Endothelial cell of umbilical vein (primary cell): ENCODE data around the gene SLC2A4. TPM values are rescaled to one million over a fixed set of nuclear protein-coding genes. Genes with fewer than 3 reads are reported as not detected.

Experiments used
- BruUV-seq: library from RNA; stranded (reverse); fragments of 400-500 nt; replicated peaks from 2 replicates; lab custom pipeline; 2021; lab: Mats Ljungman, UMichigan
- CTCF ChIA-PET: fragments of 300-600, 350-600 bp; sonication (Branson Sonifier 250); formaldehyde crosslinking; loops from one replicate; lab custom pipeline; 2021; ENCODE audit warnings: antibody characterized with exemption, inconsistent platforms; lab: Charles Lee
- POLR2A ChIA-PET: fragments of 300-600, 350-600 bp; sonication (Branson Sonifier 250); formaldehyde crosslinking; loops from one replicate; lab custom pipeline; 2021; ENCODE audit warnings: antibody characterized with exemption, inconsistent platforms; lab: Charles Lee
- DNase-seq: peaks from one replicate; pipeline ENCODE4 v3.0.0-alpha.2; 2011; ENCODE audit warnings: low read depth, low spot score
- FAIRE-seq: peaks from 2 replicates; lab custom pipeline; 2011; peaks lifted over from hg19 to GRCh38; lab: Jason Lieb, UNC
- H2AFZ ChIP-seq: 2 replicates; pipeline ENCODE4 v1.6.0; 2012; ENCODE audit warnings: low read depth, low read length, control low read depth, inconsistent platforms
- H3K27ac ChIP-seq: 2 replicates; pipeline ENCODE4 v1.5.1; 2011; ENCODE audit warnings: low read depth, mild to moderate bottlenecking, control low read depth, low read length, moderate library complexity; ENCODE audit not compliant: insufficient read depth
- H3K27me3 ChIP-seq, 2 experiments: 2 replicates each; pipeline versions ENCODE4 v1.6.0 to v1.6.1; 2011; ENCODE audit warnings: low read length in 2 of 2, mixed read lengths in 1 of 2; ENCODE audit not compliant: control insufficient read depth in 2 of 2, insufficient read depth in 2 of 2
- H3K36me3 ChIP-seq, 2 experiments: 2 replicates in 1 of 2; 3 replicates in 1 of 2; pipeline ENCODE4 v1.5.1; 2011; ENCODE audit warnings: low read length in 2 of 2, mild to moderate bottlenecking in 1 of 2, moderate library complexity in 1 of 2; ENCODE audit not compliant: control insufficient read depth in 2 of 2, insufficient read depth in 2 of 2; ENCODE audit errors: extremely low read depth in 1 of 2
- H3K4me1 ChIP-seq: 3 replicates; pipeline ENCODE4 v1.5.1; 2011; ENCODE audit warnings: mild to moderate bottlenecking, low read length; ENCODE audit not compliant: control insufficient read depth, insufficient read depth; ENCODE audit errors: extremely low read depth
- H3K4me2 ChIP-seq: 2 replicates; pipeline ENCODE4 v1.6.1; 2011; ENCODE audit warnings: low read length, control low read depth, mixed read lengths; ENCODE audit not compliant: insufficient read depth
- H3K4me3 ChIP-seq, 3 experiments: fragments of 200-600 bp in 1 of 3; sonication (generic), shearing (Covaris generic) in 1 of 3; replicated peaks in 1 of 3; 2 replicates each; pipeline ENCODE4 v1.5.1; 2011 to 2016; ENCODE audit warnings: control low read depth in 3 of 3, low read length in 3 of 3, mild to moderate bottlenecking in 2 of 3, inconsistent platforms in 1 of 3, low read depth in 1 of 3, moderate library complexity in 1 of 3; ENCODE audit not compliant: insufficient read depth in 1 of 3
- H3K79me2 ChIP-seq: 2 replicates; pipeline ENCODE4 v1.6.0; 2012; ENCODE audit warnings: low read length, inconsistent platforms; ENCODE audit not compliant: control insufficient read depth, insufficient read depth
- H3K9ac ChIP-seq: replicated peaks from 2 replicates; pipeline ENCODE3; 2011; ENCODE audit warnings: low read length, control low read depth; ENCODE audit not compliant: insufficient read depth; ENCODE audit errors: extremely low read depth
- H3K9me1 ChIP-seq: replicated peaks from 3 replicates; pipeline ENCODE4 v1.6.0; 2011; ENCODE audit warnings: mild to moderate bottlenecking, low read length; ENCODE audit not compliant: control insufficient read depth, insufficient read depth; ENCODE audit errors: extremely low read depth
- H3K9me3 ChIP-seq: replicated peaks from 2 replicates; pipeline ENCODE4 v1.5.1; 2012; ENCODE audit warnings: low read length, inconsistent platforms; ENCODE audit not compliant: control insufficient read depth, insufficient read depth
- H4K20me1 ChIP-seq: replicated peaks from 2 replicates; pipeline ENCODE3; 2011; ENCODE audit warnings: mild to moderate bottlenecking, low read length; ENCODE audit not compliant: control insufficient read depth, insufficient read depth; ENCODE audit errors: extremely low read depth
- EZH2 ChIP-seq: IDR thresholded peaks from 2 replicates; pipeline ENCODE4 v1.6.1; 2012; ENCODE audit warnings: borderline replicate concordance, low read depth, mild to moderate bottlenecking, moderate library complexity, low read length, inconsistent platforms; ENCODE audit not compliant: severe bottlenecking
- FOS ChIP-seq: IDR thresholded peaks from 2 replicates; pipeline ENCODE4 v1.6.1; 2011; ENCODE audit warnings: mild to moderate bottlenecking, low read length, moderate library complexity, borderline replicate concordance; ENCODE audit not compliant: insufficient read depth
- GATA2 ChIP-seq: IDR thresholded peaks from 2 replicates; pipeline ENCODE4 v1.7.0; 2011; ENCODE audit warnings: low read depth, mild to moderate bottlenecking, moderate library complexity, mixed read lengths, low read length; ENCODE audit not compliant: insufficient read length, insufficient read depth
- JUN ChIP-seq: IDR thresholded peaks from 2 replicates; pipeline ENCODE4 v1.6.1; 2011; ENCODE audit warnings: borderline replicate concordance, low read depth; ENCODE audit not compliant: insufficient read length, insufficient read depth
- MYC ChIP-seq: IDR thresholded peaks from one replicate; pipeline ENCODE4 v1.6.1; 2011; ENCODE audit warnings: mild to moderate bottlenecking, low read depth, low read length
- POLR2A ChIP-seq: IDR thresholded peaks from 2 replicates; pipeline ENCODE4 v1.6.1; 2012; ENCODE audit warnings: low read depth, mild to moderate bottlenecking, control low read depth, low read length
- POLR2AphosphoS5 ChIP-seq: IDR thresholded peaks from 2 replicates; pipeline ENCODE4 v1.6.1; 2012; ENCODE audit warnings: low read depth, mild to moderate bottlenecking, control low read depth, low read length, moderate library complexity; ENCODE audit not compliant: insufficient read depth
- dilution Hi-C: fragments of 300-500 bp; cut with MboI; formaldehyde crosslinking; loops from one replicate; pipeline ENCODE4 v1.15.0; 2019; ENCODE audit warnings: low sequenced_read_pairs; ENCODE audit not compliant: extremely low pct_ligation_motif_present
- intact Hi-C: fragments of 100-400 bp; cut with micrococcal nuclease; formaldehyde crosslinking; loops from one replicate; pipeline ENCODE4 v1.10.0; 2022
- polyA plus RNA-seq, 4 experiments: library from polyadenylated mRNA; depleted of rRNA in 3 of 4; stranded (reverse) in 3 of 4; unstranded in 1 of 4; fragments of >200 nt; gene quantifications; 2 replicates each; pipeline versions ENCODE4 v1.2.1 to v1.2.3, GENCODE V29; 2011 to 2012; ENCODE audit warnings: missing spikeins in 1 of 4
- total RNA-seq: library from RNA; stranded (reverse); gene quantifications from 2 replicates; pipeline ENCODE4 v1.2.3, GENCODE V29; 2021
- TF ChIP-seq, protein P1 (sequence below), 2 donors: IDR thresholded peaks; 1 replicate in 1 of 2; 2 replicates in 1 of 2; pipeline ENCODE4 v1.5.1; 2011; ENCODE audit warnings: low read length in 2 of 2, mild to moderate bottlenecking in 2 of 2, moderate library complexity in 2 of 2, control low read depth in 1 of 2, inconsistent platforms in 1 of 2, low read depth in 1 of 2; ENCODE audit not compliant: insufficient read depth in 1 of 2; ENCODE audit errors: extremely low read depth in 1 of 2
- TF ChIP-seq, protein P2 (sequence below): IDR thresholded peaks from 2 replicates; pipeline ENCODE4 v1.6.1; 2011; ENCODE audit not compliant: insufficient read depth, insufficient read length

The SLC2A4 gene
- total and polyA plus RNA-seq, 2 donors (not counting 3 experiments of a cell fraction or from before 2014, with no cell fraction given): 0.12 TPM; not detected in 1

DNA sequence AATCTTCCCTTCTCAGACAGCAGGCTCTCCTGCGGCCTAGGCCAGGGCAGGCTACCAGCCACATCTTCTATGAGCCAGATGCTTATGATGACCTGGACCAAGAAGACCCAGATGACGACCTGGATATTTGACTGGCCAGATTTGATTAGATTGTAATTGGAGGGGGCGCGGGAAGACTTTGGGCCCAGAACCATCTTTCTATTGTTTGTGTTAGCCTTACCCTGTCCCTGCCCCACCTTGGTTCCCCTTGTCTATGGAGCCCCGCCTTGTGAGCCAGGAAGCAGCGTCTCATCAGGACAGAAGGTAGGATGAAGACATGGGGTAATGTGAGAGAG lies 22.0 kb upstream of the SLC2A4 start:
- Histone ChIP-seq H4K20me1 (no peaks in the 10 kb centered on the region), H3K9ac (no peak overlapping the region), H3K4me2 (no peak overlapping the region), H3K79me2 (no peaks in the 10 kb centered on the region), H2AFZ (no peak overlapping the region), H3K9me3 (no peaks in the 10 kb centered on the region), H3K27ac (no peak overlapping the region), H3K4me3 (no peak overlapping the region), H3K9me1 (no peaks in the 10 kb centered on the region), H3K4me1 (peaks cover 25% of the 10 kb centered on the region), H3K27me3 (no peaks in the 10 kb centered on the region), H3K36me3 (peaks cover 3 to 19% of the 10 kb centered on the region in 2 experiments)
- CTCF ChIA-PET: interaction anchor here (1.3 to 1.5 kb wide), 2 partner anchors 36 to 39 kb away, joined by 3 read pairs; no protein-coding TSS in a partner anchor
- TF ChIP-seq MYC: no peak
- no peak for TF ChIP-seq EZH2
- TF ChIP-seq, protein P1, sequence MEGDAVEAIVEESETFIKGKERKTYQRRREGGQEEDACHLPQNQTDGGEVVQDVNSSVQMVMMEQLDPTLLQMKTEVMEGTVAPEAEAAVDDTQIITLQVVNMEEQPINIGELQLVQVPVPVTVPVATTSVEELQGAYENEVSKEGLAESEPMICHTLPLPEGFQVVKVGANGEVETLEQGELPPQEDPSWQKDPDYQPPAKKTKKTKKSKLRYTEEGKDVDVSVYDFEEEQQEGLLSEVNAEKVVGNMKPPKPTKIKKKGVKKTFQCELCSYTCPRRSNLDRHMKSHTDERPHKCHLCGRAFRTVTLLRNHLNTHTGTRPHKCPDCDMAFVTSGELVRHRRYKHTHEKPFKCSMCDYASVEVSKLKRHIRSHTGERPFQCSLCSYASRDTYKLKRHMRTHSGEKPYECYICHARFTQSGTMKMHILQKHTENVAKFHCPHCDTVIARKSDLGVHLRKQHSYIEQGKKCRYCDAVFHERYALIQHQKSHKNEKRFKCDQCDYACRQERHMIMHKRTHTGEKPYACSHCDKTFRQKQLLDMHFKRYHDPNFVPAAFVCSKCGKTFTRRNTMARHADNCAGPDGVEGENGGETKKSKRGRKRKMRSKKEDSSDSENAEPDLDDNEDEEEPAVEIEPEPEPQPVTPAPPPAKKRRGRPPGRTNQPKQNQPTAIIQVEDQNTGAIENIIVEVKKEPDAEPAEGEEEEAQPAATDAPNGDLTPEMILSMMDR (IDR thresholded peaks at IDR 0.05; ENCODE audit: extremely low read depth in 1 of 2, insufficient read depth in 1 of 2, low read depth in 1 of 2, low read length in 2 of 2): no peak
- TF ChIP-seq GATA2: no peak
- TF ChIP-seq POLR2A: no peak
- TF ChIP-seq, protein P2, sequence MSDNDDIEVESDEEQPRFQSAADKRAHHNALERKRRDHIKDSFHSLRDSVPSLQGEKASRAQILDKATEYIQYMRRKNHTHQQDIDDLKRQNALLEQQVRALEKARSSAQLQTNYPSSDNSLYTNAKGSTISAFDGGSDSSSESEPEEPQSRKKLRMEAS: no peak
- no peak for TF ChIP-seq POLR2AphosphoS5
- TF ChIP-seq FOS: no peak
- TF ChIP-seq JUN: no peak
- intact Hi-C loops (no loop called here), dilution Hi-C loops (no loop called here)
- POLR2A ChIA-PET: no interaction called here
- no TSS peak for BruUV-seq
- FAIRE-seq: no peak
- DNase-seq: no peak
